ENCODE data around the gene CDC73. TPM values are rescaled to one million over a fixed set of nuclear protein-coding genes. Genes with fewer than 3 reads are reported as not detected.

Gene CDC73
- total and polyA plus RNA-seq, 9 of the 15 experiments (the other 6 are each of a cell fraction or from before 2014, with no cell fraction given): 19.0 to 61.7 (median 30.1) TPM

GRCh38 chr1:193179094-193179493 is 57.3 kb downstream of the CDC73 start (continued):
- TF ChIP-seq E2F6 (IDR thresholded peaks at IDR 0.05; ENCODE audit: borderline replicate concordance in 1 of 2, extremely low read depth in 1 of 2, insufficient read depth in 1 of 2, insufficient read length in 1 of 2, low read depth in 1 of 2, low read length in 1 of 2, poor library complexity in 1 of 2, severe bottlenecking in 1 of 2) (no peak), KLF1 (tag; IDR thresholded peaks at IDR 0.05) (no peak), E2F3 (CRISPR knock-in tag; IDR thresholded peaks at IDR 0.05) (no peak)

GRCh38 chr1:193181536-193181935 is 59.7 kb downstream of the CDC73 start:
- 38% methylated on average over 1 of the region's 1 CpG for WGBS (ENCODE audit: insufficient coverage, low coverage, missing lambda C conversion rate)
- in situ Hi-C loops (cut with MboI): no loop called here
- TF ChIP-seq ZNF561 (CRISPR knock-in tag; conservative IDR thresholded peaks at IDR 0.05) (no peak), CXXC5 (CRISPR knock-in tag; IDR thresholded peaks at IDR 0.05) (no peak), JUNB (CRISPR knock-in tag; conservative IDR thresholded peaks at IDR 0.05) (no peak), ZNF764 (CRISPR knock-in tag; IDR thresholded peaks at IDR 0.05; ENCODE audit: low read depth) (no peak), HEY1 (CRISPR knock-in tag; IDR thresholded peaks at IDR 0.05; ENCODE audit: borderline replicate concordance) (no peak), CHCHD3 (CRISPR knock-in tag; IDR thresholded peaks at IDR 0.05) (no peak), BHLHE40 (IDR thresholded peaks at IDR 0.05; ENCODE audit: low read length) (no peak)
- TF ChIP-seq, protein P1, sequence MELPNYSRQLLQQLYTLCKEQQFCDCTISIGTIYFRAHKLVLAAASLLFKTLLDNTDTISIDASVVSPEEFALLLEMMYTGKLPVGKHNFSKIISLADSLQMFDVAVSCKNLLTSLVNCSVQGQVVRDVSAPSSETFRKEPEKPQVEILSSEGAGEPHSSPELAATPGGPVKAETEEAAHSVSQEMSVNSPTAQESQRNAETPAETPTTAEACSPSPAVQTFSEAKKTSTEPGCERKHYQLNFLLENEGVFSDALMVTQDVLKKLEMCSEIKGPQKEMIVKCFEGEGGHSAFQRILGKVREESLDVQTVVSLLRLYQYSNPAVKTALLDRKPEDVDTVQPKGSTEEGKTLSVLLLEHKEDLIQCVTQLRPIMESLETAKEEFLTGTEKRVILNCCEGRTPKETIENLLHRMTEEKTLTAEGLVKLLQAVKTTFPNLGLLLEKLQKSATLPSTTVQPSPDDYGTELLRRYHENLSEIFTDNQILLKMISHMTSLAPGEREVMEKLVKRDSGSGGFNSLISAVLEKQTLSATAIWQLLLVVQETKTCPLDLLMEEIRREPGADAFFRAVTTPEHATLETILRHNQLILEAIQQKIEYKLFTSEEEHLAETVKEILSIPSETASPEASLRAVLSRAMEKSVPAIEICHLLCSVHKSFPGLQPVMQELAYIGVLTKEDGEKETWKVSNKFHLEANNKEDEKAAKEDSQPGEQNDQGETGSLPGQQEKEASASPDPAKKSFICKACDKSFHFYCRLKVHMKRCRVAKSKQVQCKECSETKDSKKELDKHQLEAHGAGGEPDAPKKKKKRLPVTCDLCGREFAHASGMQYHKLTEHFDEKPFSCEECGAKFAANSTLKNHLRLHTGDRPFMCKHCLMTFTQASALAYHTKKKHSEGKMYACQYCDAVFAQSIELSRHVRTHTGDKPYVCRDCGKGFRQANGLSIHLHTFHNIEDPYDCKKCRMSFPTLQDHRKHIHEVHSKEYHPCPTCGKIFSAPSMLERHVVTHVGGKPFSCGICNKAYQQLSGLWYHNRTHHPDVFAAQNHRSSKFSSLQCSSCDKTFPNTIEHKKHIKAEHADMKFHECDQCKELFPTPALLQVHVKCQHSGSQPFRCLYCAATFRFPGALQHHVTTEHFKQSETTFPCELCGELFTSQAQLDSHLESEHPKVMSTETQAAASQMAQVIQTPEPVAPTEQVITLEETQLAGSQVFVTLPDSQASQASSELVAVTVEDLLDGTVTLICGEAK (IDR thresholded peaks at IDR 0.05): no peak
- TF ChIP-seq, protein P1 (CRISPR knock-in tag; IDR thresholded peaks at IDR 0.05): no peak

More at GRCh38 chr1:193181536-193181935, 59.7 kb downstream of the CDC73 start:
- POLR2A ChIA-PET: no interaction called here
- no TSS peak for BruUV-seq (replicated peaks)
- Histone ChIP-seq H3K36me3 (ENCODE audit: control insufficient read depth, insufficient read depth, low read length) (no peaks in the 10 kb centered on the region), H3K4me1 (replicated peaks in 1 of 2; ENCODE audit: control insufficient read depth in 2 of 2, insufficient read depth in 2 of 2, low read length in 2 of 2) (no peaks in the 10 kb centered on the region; a peak in 1 of 5 replicates), H3K27me3 (ENCODE audit: control insufficient read depth in 2 of 2, insufficient read depth in 2 of 2, low read length in 2 of 2) (no peaks in the 10 kb centered on the region), H2AFZ (ENCODE audit: low read depth, low read length) (no peak overlapping the region), H3K79me2 (ENCODE audit: control insufficient read depth, insufficient read depth, low read length) (peaks cover 53% of the 10 kb centered on the region), H3K9me1 (ENCODE audit: control insufficient read depth, insufficient read depth, low read length) (no peaks in the 10 kb centered on the region), H3K27ac (ENCODE audit: extremely low read depth, low read depth, low read length) (no peak overlapping the region), H3K4me3 (no peak overlapping the region), H4K20me1 (replicated peaks; ENCODE audit: control insufficient read depth, insufficient read depth, low read length) (peaks cover 3% of the 10 kb centered on the region; the same call in 1 of the 2 replicates), H3K9me3 (replicated peaks; ENCODE audit: control insufficient read depth, insufficient read depth, low read depth, low read length) (no peaks in the 10 kb centered on the region), H3K4me2 (ENCODE audit: insufficient read depth, low read length) (no peak overlapping the region), H3K9ac (ENCODE audit: insufficient read depth in 1 of 2, low read depth in 2 of 2, low read length in 2 of 2) (no peak overlapping the region)
- CTCF ChIA-PET (ENCODE audit: low intra/inter-chr PET ratio): no interaction called here
- intact Hi-C loops (cut with micrococcal nuclease): loop anchor here (5.0 to 10.0 kb wide), 2 partner anchors 156 to 213 kb away; no protein-coding TSS in a partner anchor
- no peak for DNase-seq (ENCODE audit: extremely low read depth in 1 of 4, low spot score in 3 of 4)
- no peak for ATAC-seq
- no peak for FAIRE-seq
